Esophagus muscularis mucosa (tissue), 4 donors: Measurements from ENCODE around the gene RAD51C. TPM values are rescaled to one million over a fixed set of nuclear protein-coding genes. Genes with fewer than 3 reads are reported as not detected.
"Not testable (repeated sequence)": the region's sequence is repeated elsewhere in the genome, so short reads cannot be mapped to it uniquely, and the experiment has no call there.

Experiments used
- DNase-seq: peaks from one replicate; pipeline ENCODE4 v3.0.0-alpha.2; 2017; ENCODE audit errors: extremely low spot score
- H3K27ac ChIP-seq, 4 donors: fragments of 200-600 bp; sonication (generic); replicated peaks in 1 of 4; 1 replicate in 3 of 4; 2 replicates in 1 of 4; pipeline ENCODE4 v1.5.1; 2016 to 2019; ENCODE audit warnings: mild to moderate bottlenecking in 1 of 4
- H3K27me3 ChIP-seq, 4 donors: fragments of 200-600 bp; sonication (generic); one replicate each; pipeline versions ENCODE4 v1.5.1 to v1.6.0; 2016 to 2019
- H3K36me3 ChIP-seq, 4 donors: fragments of 200-600 bp; sonication (generic); one replicate each; pipeline ENCODE4 v1.5.1; 2016 to 2019
- H3K4me1 ChIP-seq, 4 donors: fragments of 200-600 bp; sonication (generic); one replicate each; pipeline ENCODE4 v1.5.1; 2016 to 2019
- H3K4me3 ChIP-seq, 4 donors: fragments of 200-600 bp; sonication (generic); 1 replicate in 2 of 4; 2 replicates in 2 of 4; pipeline ENCODE4 v1.5.1; 2016 to 2019; ENCODE audit warnings: mild to moderate bottlenecking in 4 of 4, moderate library complexity in 1 of 4
- H3K9me3 ChIP-seq, 4 donors: fragments of 200-600 bp; sonication (generic); 1 replicate in 3 of 4; 2 replicates in 1 of 4; pipeline ENCODE4 v1.5.1; 2016 to 2019
- CTCF ChIP-seq, 3 experiments: fragments of 200-600 bp in 2 of 3; fragments of 450-650 bp in 1 of 3; sonication (generic) in 2 of 3; IDR thresholded peaks; one replicate each; pipeline ENCODE4 v1.5.1; 2017 to 2019; ENCODE audit warnings: antibody characterized with exemption in 3 of 3, mild to moderate bottlenecking in 2 of 3, moderate library complexity in 1 of 3
- EP300 ChIP-seq: sonication (generic); formaldehyde crosslinking; IDR thresholded peaks from one replicate; pipeline ENCODE4 v1.6.1; 2017; ENCODE audit warnings: antibody characterized with exemption
- POLR2A ChIP-seq: fragments of 450-650 bp; IDR thresholded peaks from one replicate; pipeline ENCODE4 v1.6.1; 2017; ENCODE audit warnings: antibody characterized with exemption, moderate library complexity, mild to moderate bottlenecking, low read depth
- POLR2AphosphoS5 ChIP-seq, 2 donors: sonication (generic); formaldehyde crosslinking; IDR thresholded peaks; one replicate each; pipeline ENCODE4 v1.6.1; 2017; ENCODE audit warnings: antibody characterized with exemption in 2 of 2
- WGBS: methylation state at CpG from one replicate; pipeline ENCODE4 v1.1.5; 2018; 5-methylcytosine and 5-hydroxymethylcytosine counted together
- intact Hi-C: fragments of 100-400 bp; cut with DNase I; formaldehyde crosslinking; loops from one replicate; pipeline ENCODE4 v1.15.1; 2023
- total RNA-seq, 4 donors: library from RNA; depleted of rRNA; stranded (reverse); fragments of >200 nt; gene quantifications; one replicate each; pipeline versions ENCODE4 v1.1.0 to v1.2.1, GENCODE V29; 2016

The RAD51C gene
- total RNA-seq, 4 donors from 2014 or later, result 20.1 to 27.0 (median 21.4) TPM

- DNase-seq, result no peak
- intact Hi-C loops, result no loop called here
- H3K36me3 ChIP-seq, result no peaks in the 10 kb centered on the region
- H3K27ac ChIP-seq, result no peak overlapping the region
- WGBS, result 87% methylated on average over 1 of the region's 1 CpG
- H3K4me1 ChIP-seq, result no peaks in the 10 kb centered on the region
- no peaks in the 10 kb centered on the region for H3K9me3 ChIP-seq
- TF ChIP-seq EP300 (no peak), POLR2AphosphoS5 (IDR thresholded peaks at IDR 0.05) (no peak), CTCF (IDR thresholded peaks at IDR 0.05) (no peak), POLR2A (no peak)
- no peaks in the 10 kb centered on the region for H3K27me3 ChIP-seq
- H3K4me3 ChIP-seq, result no peak overlapping the region
These were observed 55.3 kb downstream of the RAD51C start for GRCh38 chr17:58747674-58748073.

- H3K4me3 ChIP-seq, H3K27me3 ChIP-seq, H3K4me1 ChIP-seq, H3K27ac ChIP-seq, H3K36me3 ChIP-seq, DNase-seq, intact Hi-C loops, H3K9me3 ChIP-seq: not testable (repeated sequence)
These were observed 57.2 kb downstream of the RAD51C start for GRCh38 chr17:58749627-58750026.

- TF ChIP-seq POLR2AphosphoS5 (IDR thresholded peaks at IDR 0.05) (no peak), POLR2A (no peak), EP300 (no peak), CTCF (IDR thresholded peaks at IDR 0.05) (no peak)
- intact Hi-C loops, result no loop called here
- WGBS, result 76% methylated on average over 2 of the region's 2 CpGs
- Histone ChIP-seq H3K4me1 (peaks cover 12 to 23% (median 21%) of the 10 kb centered on the region in 4 donors), H3K4me3 (no peak overlapping the region), H3K36me3 (no peaks in the 10 kb centered on the region), H3K27ac (no peak overlapping the region), H3K27me3 (peaks cover 0 to 37% (median 18%) of the 10 kb centered on the region in 4 donors), H3K9me3 (no peaks in the 10 kb centered on the region)
- no peak for DNase-seq
These were observed 60.6 kb downstream of the RAD51C start for GRCh38 chr17:58753026-58753425.

- Histone ChIP-seq H3K36me3 (no peaks in the 10 kb centered on the region), H3K27ac (no peak overlapping the region), H3K27me3 (peaks cover 0 to 58% (median 21%) of the 10 kb centered on the region in 4 donors), H3K4me3 (peak overlapping the region; percentile 55 to 65 (median 58)), H3K9me3 (no peaks in the 10 kb centered on the region), H3K4me1 (peaks cover 12 to 23% (median 21%) of the 10 kb centered on the region in 4 donors)
- no peak for DNase-seq
- intact Hi-C loops, result no loop called here
- TF ChIP-seq EP300, result no peak
- TF ChIP-seq POLR2A, result no peak
- no peak for TF ChIP-seq CTCF (IDR thresholded peaks at IDR 0.05)
- no peak for TF ChIP-seq POLR2AphosphoS5 (IDR thresholded peaks at IDR 0.05)
- WGBS, result 23% methylated on average over 2 of the region's 2 CpGs
These were observed 62.8 kb downstream of the RAD51C start for GRCh38 chr17:58755269-58755576.

- intact Hi-C loops, result no loop called here
- Histone ChIP-seq H3K27ac (no peak within 1 kb of the TSS), H3K27me3 (peaks cover 0 to 63% (median 21%) of the 10 kb centered on the region in 4 donors), H3K4me3 (peak within 1 kb of the TSS; percentile 55 to 65 (median 58)), H3K9me3 (no peaks in the 10 kb centered on the region), H3K36me3 (no peaks in the 10 kb centered on the region), H3K4me1 (peaks cover 12 to 23% (median 21%) of the 10 kb centered on the region in 4 donors)
- TF ChIP-seq POLR2AphosphoS5 (IDR thresholded peaks at IDR 0.05) (no peak), POLR2A (no peak), CTCF (IDR thresholded peaks at IDR 0.05) (no peak), EP300 (no peak)
- DNase-seq, result no peak
- 2% methylated on average over 22 of the region's 71 CpGs for WGBS
These were observed 63.3 kb downstream of the RAD51C start, which contains the start of gene PPM1E for GRCh38 chr17:58755577-58756245. Gene PPM1E, plus strand, starts transcription at chr17:58755854.
